ENCODE results near the gene FRY.

Gene FRY

GRCh38 chr13:32087955-32088747 lies 56.6 kb downstream of the FRY start:
- POLR2A ChIA-PET (ENCODE audit: low non-redundant PET) = no interaction called here
- no peak for DNase-seq (ENCODE audit: low spot score)
- no peak for TF ChIP-seq CTCF (conservative IDR thresholded peaks at IDR 0.05; ENCODE audit: low read depth)
- H3K27ac ChIP-seq = no peak overlapping the region
- CTCF ChIA-PET = no interaction called here

GRCh38 chr13:32092496-32092895 lies 60.9 kb downstream of the FRY start:
- TF ChIP-seq CTCF (conservative IDR thresholded peaks at IDR 0.05; ENCODE audit: low read depth) = no peak
- no peak overlapping the region for H3K27ac ChIP-seq
- DNase-seq (ENCODE audit: low spot score) = no peak
- ChIA-PET CTCF (interaction anchor here (0.6 kb wide), 1 partner anchor 35 kb away, joined by 3 read pairs; no protein-coding TSS in a partner anchor), POLR2A (ENCODE audit: low non-redundant PET) (no interaction called here)

DNA sequence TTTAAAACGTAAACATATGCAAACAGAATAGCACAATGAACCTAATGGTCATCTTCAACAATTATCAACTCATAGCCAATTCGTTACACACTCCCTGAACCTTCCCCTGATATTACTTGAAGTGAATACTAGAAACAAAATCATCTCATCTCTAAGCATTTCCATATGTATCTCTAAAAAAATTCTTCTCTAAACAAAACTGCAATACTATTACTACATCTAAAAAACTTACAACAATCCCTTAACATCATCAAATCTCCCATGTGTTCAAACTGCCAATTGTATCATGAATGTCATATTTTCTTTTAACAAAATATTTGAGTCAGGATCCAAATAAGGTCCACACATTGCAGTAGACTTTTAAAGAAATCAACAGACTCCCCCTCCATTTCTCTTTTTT lies 61.4 kb downstream of the FRY start:
- TF ChIP-seq CTCF (conservative IDR thresholded peaks at IDR 0.05; ENCODE audit: low read depth) = no peak
- H3K27ac ChIP-seq = no peak overlapping the region
- ChIA-PET POLR2A (ENCODE audit: low non-redundant PET) (no interaction called here), CTCF (no interaction called here)
- no peak for DNase-seq (ENCODE audit: low spot score)

- ChIA-PET CTCF (no interaction called here), POLR2A (ENCODE audit: low non-redundant PET) (no interaction called here)
- no peak for TF ChIP-seq CTCF (conservative IDR thresholded peaks at IDR 0.05; ENCODE audit: low read depth)
- no peak overlapping the region for H3K27ac ChIP-seq
- DNase-seq (ENCODE audit: low spot score) = no peak
Measured at GRCh38 chr13:32098272-32098671, 66.7 kb downstream of the FRY start.

- ChIA-PET CTCF (no interaction called here), POLR2A (ENCODE audit: low non-redundant PET) (no interaction called here)
- H3K27ac ChIP-seq = no peak overlapping the region
- DNase-seq (ENCODE audit: low spot score) = no peak
- TF ChIP-seq CTCF (conservative IDR thresholded peaks at IDR 0.05; ENCODE audit: low read depth) = no peak
Measured at GRCh38 chr13:32105653-32106313, 74.2 kb downstream of the FRY start.

GRCh38 chr13:32107474-32107873 lies 75.9 kb downstream of the FRY start:
- ChIA-PET CTCF (no interaction called here), POLR2A (ENCODE audit: low non-redundant PET) (no interaction called here)
- H3K27ac ChIP-seq = no peak overlapping the region
- TF ChIP-seq CTCF (conservative IDR thresholded peaks at IDR 0.05; ENCODE audit: low read depth) = no peak
- no peak for DNase-seq (ENCODE audit: low spot score)

Measured in RWPE1 (cell line).